Nasal cavity respiratory epithelium epithelial cell of viscerocranial mucosa (primary cell): ENCODE data around the gene TMOD2. TPM values are rescaled to one million over a fixed set of nuclear protein-coding genes. Genes with fewer than 3 reads are reported as not detected.

Experiments
- total RNA-seq: library from RNA; depleted of rRNA; stranded (reverse); fragments of >200 nt; gene quantifications from 2 replicates; pipeline ENCODE4 v1.2.3, GENCODE V29; 2014

Gene TMOD2
- 2.7 and 9.3 TPM in 2 replicates for total RNA-seq

GRCh38 chr15:51750792-51751696, at the start of gene TMOD2:
Gene TMOD2 (plus strand): TSS chr15:51751597. CDS start chr15:51766442, 14,845 bp downstream.

DNA sequence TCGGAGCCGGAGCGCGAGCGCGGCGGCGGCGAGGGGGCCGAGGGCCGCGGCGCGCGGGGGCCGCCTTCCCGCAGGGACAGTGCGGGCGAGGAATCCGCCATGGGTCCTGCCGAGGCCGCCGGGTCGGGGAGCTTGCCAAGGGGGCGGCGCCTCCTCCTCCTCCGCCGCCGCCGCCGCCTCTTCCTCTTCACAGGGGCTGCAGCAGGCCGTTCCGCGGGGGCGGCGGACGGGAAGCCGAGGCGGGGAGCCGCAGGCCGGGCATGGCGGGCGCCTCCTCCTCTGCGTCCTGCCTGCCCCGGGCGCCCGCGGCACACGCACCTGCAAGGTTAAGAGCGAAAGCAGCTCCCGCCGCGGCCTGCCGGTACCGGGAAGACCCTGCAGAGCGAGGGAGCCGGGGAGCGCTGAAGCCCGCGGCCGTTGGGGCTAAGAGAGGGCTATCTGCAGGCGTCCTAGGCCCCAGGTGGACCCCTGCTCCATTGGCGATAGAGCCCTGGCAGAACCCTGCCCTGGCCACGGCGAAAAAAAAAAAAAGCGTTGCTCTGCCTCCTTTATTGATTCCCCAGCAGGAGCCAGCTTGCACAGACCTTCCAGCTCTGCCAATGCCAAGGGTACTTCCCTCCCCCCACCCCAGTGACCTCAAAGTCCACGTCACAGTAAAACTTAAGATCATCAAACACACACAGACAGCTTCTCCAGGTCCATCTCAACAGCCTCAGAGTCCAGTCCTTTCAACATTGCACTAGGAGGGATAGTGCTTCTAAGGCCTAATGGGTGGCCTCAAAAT, 13.7 kb upstream of the TMOD2 start, which contains the start of gene LYSMD2:
TSS of gene LYSMD2 (minus strand) at position 134 of the 784 bp plus-strand sequence. CDS start at position 101, 33 bp downstream.

GRCh38 chr15:51829376-51830275, 78.2 kb downstream of the TMOD2 start, which contains the start of gene TMOD3:
Gene TMOD3 (plus strand): TSS chr15:51829653. CDS start chr15:51862885, 33,232 bp downstream.

Other genes with a start within 250 kb of the TMOD2 start
- 13.3 and 16.2 TPM in 2 replicates for gene DMXL2, start 128.8 kb upstream of the TMOD2 start, total RNA-seq
- gene SCG3, start 70.1 kb upstream of the TMOD2 start, total RNA-seq: not detected in 2 replicates
- 4.1 and 8.0 TPM in 2 replicates for gene LYSMD2, start 13.9 kb upstream of the TMOD2 start, total RNA-seq
- 89.6 and 99.5 TPM in 2 replicates for gene TMOD3, start 78.1 kb downstream of the TMOD2 start, total RNA-seq
- gene LEO1, start 220.2 kb downstream of the TMOD2 start, total RNA-seq: 20.8 and 66.6 TPM in 2 replicates